ENCODE data around the gene DFFB. TPM values are rescaled to one million over a fixed set of nuclear protein-coding genes. Genes with fewer than 3 reads are reported as not detected.

Gene DFFB
- total RNA-seq, 4 donors from 2014 or later, result 0.51 to 17.9 (median 9.3) TPM

DNA sequence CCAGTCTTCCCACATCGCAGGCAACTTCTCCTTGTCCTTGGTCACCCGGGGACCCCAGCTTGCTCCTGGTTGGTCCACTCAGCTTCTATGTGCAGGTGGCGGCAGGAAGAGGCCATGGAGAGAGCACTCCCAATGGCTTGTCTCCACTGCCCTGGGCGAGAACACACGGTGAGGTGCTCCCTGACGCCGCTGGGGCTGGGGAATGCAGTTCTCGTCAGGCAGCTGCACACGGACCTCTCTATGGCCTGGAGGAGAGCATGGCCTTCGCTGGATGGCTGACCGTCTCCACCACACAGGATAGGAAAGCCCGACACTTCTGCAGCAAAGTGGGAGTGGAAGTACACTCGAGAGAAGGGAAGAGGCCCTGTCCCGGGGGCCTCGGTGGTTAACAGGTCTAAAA is 31.0 kb downstream of the DFFB start:
- no peaks in the 10 kb centered on the region for H3K27me3 ChIP-seq
- no peaks in the 10 kb centered on the region for H3K4me1 ChIP-seq
- no peaks in the 10 kb centered on the region for H3K9me3 ChIP-seq
- DNase-seq, result no peak
- no peak overlapping the region for H3K4me3 ChIP-seq
- no peaks in the 10 kb centered on the region for H3K36me3 ChIP-seq
- intact Hi-C loops (cut with DNase I; ENCODE audit: low total_unique reads), result no loop called here
- TF ChIP-seq POLR2A (IDR thresholded peaks at IDR 0.05) (no peak), CTCF (IDR thresholded peaks at IDR 0.05) (no peak)
- no peak overlapping the region for H3K27ac ChIP-seq

GRCh38 chr1:3889936-3890335 is 32.7 kb downstream of the DFFB start:
- H3K36me3 ChIP-seq, result no peaks in the 10 kb centered on the region
- intact Hi-C loops (cut with DNase I; ENCODE audit: low total_unique reads), result no loop called here
- no peaks in the 10 kb centered on the region for H3K4me1 ChIP-seq
- DNase-seq, result no peak
- no peak overlapping the region for H3K4me3 ChIP-seq
- TF ChIP-seq POLR2A (IDR thresholded peaks at IDR 0.05) (no peak), CTCF (IDR thresholded peaks at IDR 0.05) (no peak)
- no peak overlapping the region for H3K27ac ChIP-seq
- H3K9me3 ChIP-seq, result no peaks in the 10 kb centered on the region
- no peaks in the 10 kb centered on the region for H3K27me3 ChIP-seq

- no peak for DNase-seq
- Histone ChIP-seq H3K27ac (no peak overlapping the region), H3K9me3 (no peaks in the 10 kb centered on the region), H3K27me3 (no peaks in the 10 kb centered on the region), H3K36me3 (no peaks in the 10 kb centered on the region), H3K4me1 (no peaks in the 10 kb centered on the region), H3K4me3 (no peak overlapping the region)
- TF ChIP-seq POLR2A (IDR thresholded peaks at IDR 0.05) (no peak), CTCF (IDR thresholded peaks at IDR 0.05) (no peak)
- intact Hi-C loops (cut with DNase I; ENCODE audit: low total_unique reads), result no loop called here
These were observed 33.4 kb downstream of the DFFB start for GRCh38 chr1:3890389-3891328.

GRCh38 chr1:3891329-3891865 is 34.1 kb downstream of the DFFB start:
- intact Hi-C loops (cut with DNase I; ENCODE audit: low total_unique reads), result no loop called here
- H3K27ac ChIP-seq, result no peak overlapping the region

More at GRCh38 chr1:3891329-3891865, 34.1 kb downstream of the DFFB start:
- no peak for TF ChIP-seq CTCF (IDR thresholded peaks at IDR 0.05)
- TF ChIP-seq POLR2A (IDR thresholded peaks at IDR 0.05), result no peak
- DNase-seq, result no peak
- Histone ChIP-seq H3K4me1 (no peaks in the 10 kb centered on the region), H3K27me3 (no peaks in the 10 kb centered on the region), H3K36me3 (no peaks in the 10 kb centered on the region), H3K9me3 (no peaks in the 10 kb centered on the region), H3K4me3 (no peak overlapping the region)
